Femur (tissue), 1 donor: Measurements from ENCODE around the gene CYTH1.

Experiments used
- DNase-seq: peaks from one replicate; pipeline ENCODE4 v3.0.0-alpha.2; 2017

Gene CYTH1, protein sequence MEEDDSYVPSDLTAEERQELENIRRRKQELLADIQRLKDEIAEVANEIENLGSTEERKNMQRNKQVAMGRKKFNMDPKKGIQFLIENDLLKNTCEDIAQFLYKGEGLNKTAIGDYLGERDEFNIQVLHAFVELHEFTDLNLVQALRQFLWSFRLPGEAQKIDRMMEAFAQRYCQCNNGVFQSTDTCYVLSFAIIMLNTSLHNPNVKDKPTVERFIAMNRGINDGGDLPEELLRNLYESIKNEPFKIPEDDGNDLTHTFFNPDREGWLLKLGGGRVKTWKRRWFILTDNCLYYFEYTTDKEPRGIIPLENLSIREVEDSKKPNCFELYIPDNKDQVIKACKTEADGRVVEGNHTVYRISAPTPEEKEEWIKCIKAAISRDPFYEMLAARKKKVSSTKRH

DNA sequence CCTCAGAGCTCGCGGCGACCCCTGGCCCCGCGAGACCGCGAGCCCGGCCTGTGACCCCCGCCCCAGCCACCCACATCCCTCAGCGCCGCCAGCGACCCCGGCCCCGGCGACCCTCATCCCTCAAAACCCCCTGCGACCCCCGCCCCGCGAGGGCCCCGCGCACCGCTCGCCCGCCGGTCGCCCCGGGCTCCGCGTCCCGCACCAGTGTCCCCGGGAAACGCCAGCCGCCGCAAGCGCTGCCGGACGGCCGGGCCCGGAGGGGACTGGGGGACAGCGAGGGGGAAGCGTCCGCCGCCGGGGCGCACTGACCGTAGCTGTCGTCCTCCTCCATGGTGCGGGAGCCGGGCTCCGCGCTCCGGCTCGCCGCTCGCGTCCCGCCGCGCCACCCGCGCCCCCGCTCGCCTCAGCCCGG, at the start of gene CYTH1:
CYTH1 (minus strand) TSS at position 381 of the 412 bp plus-strand sequence; CDS start at position 331, 50 bp downstream.
- peak; percentile 59 for DNase-seq

DNA sequence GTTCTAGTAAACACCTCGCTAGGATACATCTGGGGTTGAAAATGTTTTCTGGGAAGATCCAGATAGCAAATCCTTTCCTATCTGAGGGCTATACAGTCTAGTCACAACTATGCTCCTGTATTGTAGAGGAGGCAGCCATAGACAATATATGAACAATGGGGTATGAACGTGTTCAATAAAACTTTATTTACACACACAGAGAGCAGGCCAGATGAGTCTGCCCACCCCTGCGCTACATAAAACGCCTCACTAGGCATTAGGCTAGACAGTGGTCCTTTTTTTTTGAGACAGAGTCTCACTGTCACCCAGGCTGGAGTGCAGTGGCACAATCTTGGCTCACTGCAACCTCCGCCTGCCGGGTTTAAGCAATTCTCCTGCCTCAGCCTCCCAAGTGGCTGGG, 47.4 kb upstream of the CYTH1 start:
- no peak for DNase-seq

- DNase-seq = no peak
Measured at GRCh38 chr17:78828470-78829185, 46.6 kb upstream of the CYTH1 start.

GRCh38 chr17:78826836-78827509, 44.9 kb upstream of the CYTH1 start:
- no peak for DNase-seq

DNA sequence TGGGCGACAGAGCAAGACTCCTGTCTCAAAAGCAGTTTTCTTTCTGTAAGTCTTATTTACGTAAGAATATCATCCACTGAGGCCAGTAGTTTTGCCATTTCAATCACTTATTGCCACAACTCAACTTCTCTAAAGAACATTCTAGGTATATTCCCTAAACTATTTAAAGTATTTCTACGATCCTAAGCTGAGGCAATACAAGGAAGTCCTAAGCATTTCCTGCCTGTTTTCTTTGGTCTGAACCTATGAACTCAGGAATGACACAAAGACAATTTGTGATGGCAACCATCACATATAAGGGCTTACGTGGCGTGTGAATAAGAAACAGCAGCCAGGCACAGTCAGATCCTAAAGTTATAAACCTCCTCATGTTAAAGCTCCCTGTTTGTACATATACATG, 44.3 kb upstream of the CYTH1 start:
- no peak for DNase-seq

DNA sequence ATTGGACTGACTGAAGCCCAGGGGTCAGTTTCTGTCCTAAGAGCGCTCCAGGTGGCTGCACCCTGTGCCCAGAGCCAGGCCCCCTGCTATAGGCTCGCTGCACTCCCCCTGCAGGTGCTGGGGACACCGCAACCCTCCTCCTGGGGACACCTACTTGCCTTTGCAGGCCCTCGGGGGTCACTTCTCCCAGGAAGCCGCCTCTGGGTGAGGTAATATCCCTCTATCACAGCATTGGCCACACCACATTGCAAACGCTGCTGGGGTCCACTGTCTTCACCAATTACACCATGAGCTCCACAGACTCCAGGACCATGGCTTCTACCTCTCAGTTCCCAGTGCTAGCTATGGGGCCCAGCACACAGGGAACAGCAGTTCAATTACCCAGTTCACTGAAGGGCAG, 43.6 kb upstream of the CYTH1 start:
- DNase-seq = no peak

DNA sequence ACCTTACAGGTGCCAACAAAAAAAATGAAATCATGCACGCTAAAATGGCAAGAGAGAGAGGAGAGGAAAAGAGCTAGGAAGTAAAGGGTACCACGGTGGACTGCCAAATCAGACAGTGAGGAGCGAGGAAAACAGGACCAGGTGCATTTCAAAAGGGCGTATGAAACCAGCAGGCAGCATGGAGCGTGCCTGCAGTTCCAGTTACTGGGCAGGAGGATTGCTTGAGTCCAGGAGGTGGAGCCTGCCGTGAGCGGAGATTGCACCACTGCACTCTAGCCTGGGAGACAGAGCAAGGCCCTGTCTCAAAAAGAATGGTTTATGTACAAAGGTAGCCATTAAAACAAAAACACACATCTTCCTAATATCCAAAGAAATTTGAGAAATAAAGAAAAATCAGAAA, 42.2 kb upstream of the CYTH1 start:
- no peak for DNase-seq

DNA sequence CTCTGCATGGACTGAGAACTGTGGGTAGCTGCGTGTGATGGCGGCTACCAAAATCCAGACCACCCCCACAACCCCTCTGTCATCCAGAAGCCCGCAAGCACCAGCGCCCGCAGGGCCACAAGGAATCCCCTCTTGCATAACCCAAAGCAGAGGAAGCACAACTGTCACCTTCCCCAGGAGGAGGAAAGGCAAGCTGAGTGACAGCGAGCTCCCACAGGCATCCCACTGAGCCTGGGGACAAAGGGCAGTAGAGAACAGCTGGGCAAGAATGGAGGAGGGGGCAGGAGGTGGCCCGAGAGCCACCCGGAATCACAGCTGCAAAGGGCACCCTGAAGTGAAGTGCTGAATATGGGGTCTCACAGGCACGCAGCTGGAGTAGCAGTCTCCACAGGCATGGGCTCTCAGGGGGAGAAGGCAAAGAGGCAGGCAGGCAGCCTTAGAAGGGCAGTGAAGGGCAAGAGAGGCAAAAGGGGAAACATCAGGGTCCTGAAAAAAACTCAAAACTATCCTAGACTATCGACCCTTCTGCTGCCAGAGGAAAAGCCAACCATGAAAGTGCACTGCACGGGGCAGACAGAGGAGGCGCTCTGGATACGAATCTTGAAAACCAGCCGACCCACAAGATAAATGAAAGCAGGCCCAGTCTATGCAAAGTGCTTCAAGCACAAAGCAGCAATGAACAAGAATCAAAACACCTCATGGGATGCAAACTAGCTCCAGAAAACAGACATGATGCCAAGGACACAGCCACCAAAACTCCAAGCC, 41.4 kb upstream of the CYTH1 start:
- DNase-seq = no peak

- DNase-seq = no peak
Measured at GRCh38 chr17:78822552-78822951, 40.5 kb upstream of the CYTH1 start.

DNA sequence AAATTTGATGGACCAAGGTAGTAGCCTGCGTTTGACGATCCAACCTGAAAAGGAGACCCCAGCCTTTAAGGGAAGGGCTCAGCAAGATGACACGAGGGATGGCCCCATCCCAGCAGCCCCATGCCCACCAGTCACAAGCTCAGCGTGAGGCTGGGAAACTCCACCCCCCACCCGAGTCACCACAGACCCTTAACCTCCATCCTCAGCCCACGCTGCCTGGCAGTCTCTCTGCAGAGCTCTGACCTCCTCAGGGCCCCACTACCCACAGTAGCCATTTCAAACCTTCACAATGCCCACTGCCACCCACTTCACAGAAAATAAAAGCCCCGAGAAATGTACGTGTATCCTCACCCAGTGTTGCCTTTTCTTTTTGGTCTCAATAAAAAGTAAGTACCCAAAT, 39.9 kb upstream of the CYTH1 start:
- no peak for DNase-seq

DNA sequence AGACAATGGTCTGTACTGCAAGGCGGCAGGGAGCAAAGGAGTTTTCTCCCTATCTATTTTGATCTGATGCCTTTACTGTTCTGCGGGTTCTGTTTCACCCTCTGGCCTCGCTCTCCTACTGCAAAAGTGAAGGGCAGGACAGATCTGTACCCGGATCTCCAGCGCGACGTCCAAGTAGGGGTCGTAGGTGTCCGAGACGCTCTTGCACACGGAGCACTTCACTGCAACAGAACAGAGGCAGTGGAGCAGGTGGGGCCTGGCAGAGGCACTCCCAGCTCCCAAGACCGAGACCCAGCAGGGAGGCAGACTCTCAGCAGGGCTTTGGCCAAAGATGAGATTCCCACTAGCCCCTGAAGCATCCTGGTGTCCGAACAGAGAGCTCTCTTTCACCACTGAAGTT, 38.8 kb upstream of the CYTH1 start:
- no peak for DNase-seq

GRCh38 chr17:78819806-78820792, 38.0 kb upstream of the CYTH1 start:
- DNase-seq = no peak

- no peak for DNase-seq
Measured at GRCh38 chr17:78819402-78819801, 37.3 kb upstream of the CYTH1 start.

- no peak for DNase-seq
Measured at GRCh38 chr17:78818932-78819331, 36.9 kb upstream of the CYTH1 start.

DNA sequence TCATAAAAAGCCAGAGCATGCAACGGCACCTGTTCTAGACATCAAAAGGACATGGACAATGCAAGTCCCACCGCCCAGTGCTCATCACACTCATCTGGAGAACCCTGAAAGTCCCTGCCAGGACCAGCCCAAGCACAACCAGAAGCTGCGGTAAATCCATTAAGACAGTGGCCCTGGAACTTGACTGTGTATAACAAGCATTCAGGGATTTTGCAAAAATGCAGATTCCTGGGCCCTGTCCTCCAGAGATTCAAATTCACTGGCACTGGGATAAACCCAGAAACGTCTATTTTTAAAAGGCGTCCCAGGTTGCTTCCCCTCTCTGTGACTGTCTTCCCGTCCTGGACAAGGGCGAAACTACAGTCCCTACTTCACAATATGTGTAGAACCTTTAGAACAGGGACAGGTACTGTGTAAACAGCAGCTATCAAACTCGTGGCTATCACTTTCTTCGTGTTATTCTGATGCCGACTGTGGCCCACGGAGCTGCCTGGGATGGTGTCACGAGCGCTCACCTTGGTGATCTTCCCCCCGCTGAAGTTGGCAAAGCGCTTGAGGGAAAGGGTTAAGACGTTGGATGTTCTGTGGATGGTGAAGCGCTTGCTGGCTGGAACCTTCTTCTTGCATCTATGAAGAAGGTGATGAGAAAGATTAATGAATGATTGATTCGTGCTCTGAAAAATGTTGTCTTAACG, 36.2 kb upstream of the CYTH1 start:
- no peak for DNase-seq

- DNase-seq = no peak
Measured at GRCh38 chr17:78817123-78817522, 35.0 kb upstream of the CYTH1 start.

DNA sequence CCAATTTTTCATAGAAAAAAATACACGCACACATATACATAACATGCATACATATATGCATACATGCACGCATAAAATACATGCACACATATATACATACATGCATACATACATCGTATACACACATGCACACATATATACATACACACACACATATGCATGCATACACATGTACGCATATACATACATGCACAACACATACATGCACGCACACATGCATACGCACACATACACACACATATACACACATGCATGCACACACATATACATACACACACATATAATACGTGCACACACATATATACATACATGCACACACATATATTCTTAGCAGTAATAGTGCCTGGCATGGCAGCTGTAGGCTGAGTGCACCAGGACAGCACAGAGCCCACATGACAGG, 33.6 kb upstream of the CYTH1 start:
- DNase-seq = no peak

GRCh38 chr17:78812855-78813254, 30.8 kb upstream of the CYTH1 start:
- DNase-seq = peak; percentile 60

DNA sequence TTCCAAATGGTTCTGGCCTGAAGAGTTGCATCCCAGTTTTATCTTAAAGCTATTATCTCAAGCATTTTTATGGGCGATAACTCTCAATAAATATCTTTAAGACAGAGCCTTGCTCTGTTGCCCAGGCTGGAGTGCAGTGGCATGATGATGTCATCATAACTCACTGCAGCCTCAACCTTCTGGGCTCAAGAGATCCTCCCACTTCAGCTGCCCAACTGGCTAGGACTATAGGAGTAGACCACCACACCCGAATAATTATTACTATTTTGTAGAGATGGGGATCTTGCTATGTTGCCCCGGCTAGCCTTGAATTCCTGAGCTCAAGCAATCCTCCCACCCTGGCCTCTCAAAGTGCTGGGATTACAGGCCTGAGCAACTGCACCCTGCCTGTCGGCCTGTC, 26.1 kb upstream of the CYTH1 start:
- no peak for DNase-seq

GRCh38 chr17:78806451-78806850, 24.4 kb upstream of the CYTH1 start:
- DNase-seq = no peak

DNA sequence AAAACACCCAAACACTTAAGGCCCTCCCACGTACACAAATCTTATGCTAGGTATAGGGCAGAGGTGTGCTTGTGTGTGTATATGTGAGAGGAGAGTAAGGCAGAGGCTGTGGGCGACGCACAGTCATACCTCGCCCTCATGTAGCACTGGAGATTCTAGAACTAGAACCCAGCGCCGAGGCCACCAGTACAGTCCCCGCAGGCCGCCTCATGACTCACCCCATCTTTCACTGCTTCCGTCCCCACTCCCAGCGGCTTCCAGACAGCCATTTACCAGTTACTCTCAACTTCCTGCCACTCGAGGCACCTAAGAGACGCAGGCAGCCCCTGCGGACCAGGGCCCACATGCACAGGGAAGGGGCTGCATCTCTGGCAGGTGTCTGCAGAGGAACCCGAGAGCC, 23.2 kb upstream of the CYTH1 start:
- no peak for DNase-seq
